Neural progenitor cell (in vitro differentiated cells): ENCODE measurements around the gene B3GNT2.

Source experiments
- EZH2 ChIP-seq: fragments of 200-600 bp; sonication (generic); IDR thresholded peaks from 2 replicates; pipeline ENCODE4 v1.6.1; 2017; ENCODE audit warnings: antibody characterized with exemption, mild to moderate bottlenecking, moderate library complexity
- EZH2phosphoT487 ChIP-seq: fragments of 200-600 bp; sonication (generic); IDR thresholded peaks from 2 replicates; pipeline ENCODE4 v1.6.1; 2017; ENCODE audit warnings: antibody characterized with exemption
- TF ChIP-seq, protein P1 (sequence below): fragments of 200-600 bp; sonication (generic); IDR thresholded peaks from 2 replicates; pipeline ENCODE4 v1.5.1; 2017; ENCODE audit warnings: antibody characterized with exemption, mild to moderate bottlenecking

DNA sequence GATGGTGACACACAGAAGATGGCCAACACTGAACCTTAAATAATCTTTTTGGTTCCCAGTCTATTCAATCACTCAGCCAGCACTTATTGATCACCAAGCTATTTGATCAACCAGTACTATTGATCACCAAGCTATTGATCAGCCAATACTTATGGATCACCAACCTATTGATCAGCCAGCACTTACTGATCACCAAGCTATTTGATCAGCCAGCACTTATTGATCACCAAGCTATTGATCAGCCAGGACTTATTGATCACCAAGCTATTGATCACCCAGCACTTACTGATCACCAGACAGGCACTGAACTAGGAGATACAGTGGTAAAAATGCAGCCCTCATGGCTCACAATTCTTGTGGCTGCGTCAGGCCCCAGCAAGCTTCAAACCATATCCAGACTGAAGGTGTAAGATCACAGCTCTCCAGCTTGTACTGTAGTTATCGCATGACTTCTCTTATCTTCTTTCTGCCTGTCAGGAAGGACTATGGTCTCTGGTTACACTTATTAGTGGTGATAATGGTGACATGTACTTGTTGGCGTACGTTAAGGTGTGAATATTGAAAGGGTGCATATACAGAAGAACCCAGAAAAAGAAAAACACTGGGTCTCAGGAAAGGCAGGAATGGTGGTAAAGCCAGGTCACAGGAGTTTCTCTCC, 18.4 kb upstream of the B3GNT2 start:
- TF ChIP-seq EZH2phosphoT487 (no peak), EZH2 (no peak)
- TF ChIP-seq, protein P1, sequence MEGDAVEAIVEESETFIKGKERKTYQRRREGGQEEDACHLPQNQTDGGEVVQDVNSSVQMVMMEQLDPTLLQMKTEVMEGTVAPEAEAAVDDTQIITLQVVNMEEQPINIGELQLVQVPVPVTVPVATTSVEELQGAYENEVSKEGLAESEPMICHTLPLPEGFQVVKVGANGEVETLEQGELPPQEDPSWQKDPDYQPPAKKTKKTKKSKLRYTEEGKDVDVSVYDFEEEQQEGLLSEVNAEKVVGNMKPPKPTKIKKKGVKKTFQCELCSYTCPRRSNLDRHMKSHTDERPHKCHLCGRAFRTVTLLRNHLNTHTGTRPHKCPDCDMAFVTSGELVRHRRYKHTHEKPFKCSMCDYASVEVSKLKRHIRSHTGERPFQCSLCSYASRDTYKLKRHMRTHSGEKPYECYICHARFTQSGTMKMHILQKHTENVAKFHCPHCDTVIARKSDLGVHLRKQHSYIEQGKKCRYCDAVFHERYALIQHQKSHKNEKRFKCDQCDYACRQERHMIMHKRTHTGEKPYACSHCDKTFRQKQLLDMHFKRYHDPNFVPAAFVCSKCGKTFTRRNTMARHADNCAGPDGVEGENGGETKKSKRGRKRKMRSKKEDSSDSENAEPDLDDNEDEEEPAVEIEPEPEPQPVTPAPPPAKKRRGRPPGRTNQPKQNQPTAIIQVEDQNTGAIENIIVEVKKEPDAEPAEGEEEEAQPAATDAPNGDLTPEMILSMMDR: no peak
